GM19438 (cell line): ENCODE measurements around the gene RBP2.

Source experiments
- ATAC-seq: cut with Tn5 transposase; IDR thresholded peaks from one replicate; pipeline ENCODE4 v1.9.1; 2021; ENCODE audit warnings: low read depth; ENCODE audit not compliant: unreplicated experiment

The RBP2 gene

GRCh38 chr3:139476348-139476747 lies at the start of gene RBP2:
Gene RBP2 (minus strand): TSS chr3:139476516. CDS start chr3:139476459, 57 bp downstream.
- ATAC-seq = no peak

- ATAC-seq = no peak
Observed at GRCh38 chr3:139524841-139525636, 48.7 kb upstream of the RBP2 start.

GRCh38 chr3:139523718-139524117 lies 47.4 kb upstream of the RBP2 start:
- ATAC-seq = no peak

- no peak for ATAC-seq
Observed at GRCh38 chr3:139523166-139523565, 46.9 kb upstream of the RBP2 start.

GRCh38 chr3:139522421-139522820 lies 46.1 kb upstream of the RBP2 start:
- no peak for ATAC-seq

GRCh38 chr3:139521816-139522215 lies 45.5 kb upstream of the RBP2 start:
- ATAC-seq = no peak

- no peak for ATAC-seq
Observed at GRCh38 chr3:139521144-139521543, 44.8 kb upstream of the RBP2 start.

- ATAC-seq = no peak
Observed at GRCh38 chr3:139519998-139520737, 43.9 kb upstream of the RBP2 start.

GRCh38 chr3:139518926-139519842 lies 42.9 kb upstream of the RBP2 start:
- no peak for ATAC-seq

GRCh38 chr3:139518306-139518705 lies 42.0 kb upstream of the RBP2 start:
- ATAC-seq = no peak

- ATAC-seq = no peak
Observed at GRCh38 chr3:139517321-139518065, 41.2 kb upstream of the RBP2 start.

- no peak for ATAC-seq
Observed at GRCh38 chr3:139514741-139515140, 38.4 kb upstream of the RBP2 start.

GRCh38 chr3:139509631-139510030 lies 33.3 kb upstream of the RBP2 start:
- ATAC-seq = no peak

GRCh38 chr3:139506766-139507165 lies 30.4 kb upstream of the RBP2 start:
- no peak for ATAC-seq

- ATAC-seq = no peak
Observed at GRCh38 chr3:139505829-139506386, 29.6 kb upstream of the RBP2 start.

GRCh38 chr3:139499536-139499935 lies 23.2 kb upstream of the RBP2 start:
- no peak for ATAC-seq

GRCh38 chr3:139493826-139494385 lies 17.6 kb upstream of the RBP2 start:
- ATAC-seq = no peak

- ATAC-seq = no peak
Observed at GRCh38 chr3:139491966-139492365, 15.7 kb upstream of the RBP2 start.

- ATAC-seq = no peak
Observed at GRCh38 chr3:139491027-139491700, 14.8 kb upstream of the RBP2 start.
